AG04449 (cell line): ENCODE measurements around the gene NR2E1.

Source experiments
- CTCF ChIA-PET: fragments of 350-600 bp; formaldehyde crosslinking; extraction: SDS; loops from one replicate; lab custom pipeline; 2021; ENCODE audit warnings: antibody characterized with exemption; lab: Yijun Ruan, JAX
- POLR2A ChIA-PET: fragments of 400-600, 350-600 bp; formaldehyde crosslinking; extraction: SDS; loops from one replicate; lab custom pipeline; 2020; ENCODE audit warnings: antibody characterized with exemption, inconsistent platforms; lab: Yijun Ruan, JAX
- DNase-seq: peaks from one replicate; pipeline ENCODE4 v3.0.0-alpha.2; 2010; ENCODE audit warnings: low read depth, low spot score
- H3K4me3 ChIP-seq: 2 replicates; pipeline ENCODE4 v1.5.1; 2011; ENCODE audit warnings: low read depth, mild to moderate bottlenecking, control low read depth, low read length
- CTCF ChIP-seq: IDR thresholded peaks from one replicate; pipeline ENCODE4 v1.5.1; 2011; ENCODE audit warnings: mild to moderate bottlenecking, moderate library complexity, low read length, control low read depth, inconsistent platforms; ENCODE audit not compliant: insufficient read depth; ENCODE audit errors: missing control alignments

The NR2E1 gene

GRCh38 chr6:108210556-108210955, 44.7 kb downstream of the NR2E1 start:
- no peak for TF ChIP-seq CTCF
- CTCF ChIA-PET, result interaction anchor here (0.8 kb wide), 1 partner anchor 95 kb away, joined by 3 read pairs; no protein-coding TSS in a partner anchor

GRCh38 chr6:108211671-108212070, 45.8 kb downstream of the NR2E1 start:
- ChIA-PET POLR2A (no interaction called here), CTCF (no interaction called here)
- no peak for TF ChIP-seq CTCF
- no peak for DNase-seq
- H3K4me3 ChIP-seq, result no peak overlapping the region

More at GRCh38 chr6:108210556-108210955, 44.7 kb downstream of the NR2E1 start:
- DNase-seq, result no peak
- POLR2A ChIA-PET, result no interaction called here
- no peak overlapping the region for H3K4me3 ChIP-seq

- no peak for DNase-seq
- ChIA-PET POLR2A (no interaction called here), CTCF (no interaction called here)
- no peak overlapping the region for H3K4me3 ChIP-seq
- TF ChIP-seq CTCF, result no peak
These were observed 56.2 kb downstream of the NR2E1 start for GRCh38 chr6:108222064-108222463.

DNA sequence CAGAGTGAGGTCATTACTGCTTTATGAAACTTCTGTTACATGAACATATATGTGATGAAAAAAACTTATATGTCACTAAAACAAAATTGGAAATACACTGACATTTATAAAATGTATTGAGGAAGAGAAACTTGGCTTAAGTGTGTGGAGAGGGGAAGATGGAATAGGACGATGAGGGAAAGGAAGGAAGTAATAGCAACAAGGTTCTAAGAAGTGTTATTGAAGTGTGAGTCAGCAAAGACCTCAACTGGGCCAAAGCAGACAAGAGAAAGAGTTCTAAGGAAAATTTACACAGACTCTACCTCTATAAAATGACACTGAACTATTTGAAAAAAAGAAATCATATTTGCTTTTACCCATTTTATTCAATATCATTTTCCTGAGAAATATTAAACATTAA, 56.7 kb downstream of the NR2E1 start:
- DNase-seq, result no peak
- CTCF ChIA-PET, result no interaction called here
- no peak for TF ChIP-seq CTCF
- H3K4me3 ChIP-seq, result no peak overlapping the region
- POLR2A ChIA-PET, result no interaction called here

GRCh38 chr6:108227290-108227689, 61.5 kb downstream of the NR2E1 start:
- CTCF ChIA-PET, result interaction anchor here (0.9 kb wide), 1 partner anchor 266 kb away, joined by 3 read pairs; no protein-coding TSS in a partner anchor
- H3K4me3 ChIP-seq, result no peak overlapping the region
- TF ChIP-seq CTCF, result no peak
- no peak for DNase-seq
- POLR2A ChIA-PET, result no interaction called here

DNA sequence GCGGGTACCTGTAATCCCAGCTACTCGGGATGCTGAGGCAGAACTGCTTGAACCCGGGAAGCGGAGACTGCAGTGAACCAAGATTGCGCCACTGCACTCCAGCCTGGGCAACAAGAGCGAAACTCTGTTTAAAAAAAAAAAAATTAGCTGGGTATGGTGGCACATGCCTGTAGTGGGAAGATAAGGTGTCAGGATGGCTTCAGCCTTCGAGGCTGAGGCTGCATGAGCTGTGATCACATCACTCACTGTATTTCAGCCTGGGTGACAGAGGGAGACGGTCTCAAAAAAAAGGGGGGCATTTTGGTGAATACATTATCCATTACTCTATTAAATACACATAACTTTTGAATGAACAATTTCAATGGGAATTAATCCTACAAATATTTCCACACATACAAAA, 62.6 kb downstream of the NR2E1 start:
- ChIA-PET POLR2A (no interaction called here), CTCF (no interaction called here)
- TF ChIP-seq CTCF, result no peak
- H3K4me3 ChIP-seq, result no peak overlapping the region
- DNase-seq, result no peak
